Ishikawa (cell line): ENCODE data around the gene SLC7A14.

Source experiments
- EGR1 ChIP-seq: IDR thresholded peaks from 2 replicates; pipeline ENCODE4 v1.6.1; 2012
- TCF12 ChIP-seq: IDR thresholded peaks from 2 replicates; pipeline ENCODE4 v1.6.1; 2012; ENCODE audit warnings: low read depth
- TF ChIP-seq, protein P1 (sequence below): IDR thresholded peaks from 2 replicates; pipeline ENCODE4 v1.6.1; 2012

DNA sequence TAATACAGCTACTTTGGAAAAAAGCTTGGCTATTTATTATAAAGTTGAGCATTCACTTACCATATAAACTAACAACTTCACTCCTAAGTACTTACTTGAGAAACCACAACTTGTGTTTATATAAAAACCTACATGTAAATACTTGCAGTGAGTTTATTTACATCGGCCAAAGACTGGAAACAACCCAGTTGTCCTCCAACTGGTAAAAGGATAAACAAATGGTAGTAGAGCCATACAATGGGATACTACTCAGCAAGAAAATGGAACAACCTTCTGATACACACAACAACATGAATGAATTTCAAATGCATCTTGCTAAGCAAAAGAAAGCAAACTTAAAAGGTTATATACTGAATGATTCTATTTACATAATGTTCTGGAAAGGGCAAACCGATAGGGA is 63.7 kb downstream of the SLC7A14 start:
- no peak for TF ChIP-seq EGR1
- TF ChIP-seq TCF12: no peak
- TF ChIP-seq, protein P1, sequence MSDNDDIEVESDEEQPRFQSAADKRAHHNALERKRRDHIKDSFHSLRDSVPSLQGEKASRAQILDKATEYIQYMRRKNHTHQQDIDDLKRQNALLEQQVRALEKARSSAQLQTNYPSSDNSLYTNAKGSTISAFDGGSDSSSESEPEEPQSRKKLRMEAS: no peak
